ENCODE measurements around the gene GRM1.

The GRM1 gene

GRCh38 chr6:146337376-146337775 is 308.5 kb downstream of the GRM1 start:
- no peak for DNase-seq

GRCh38 chr6:146339716-146340115 is 310.9 kb downstream of the GRM1 start:
- no peak for DNase-seq

GRCh38 chr6:146341493-146342230 is 312.8 kb downstream of the GRM1 start:
- no peak for DNase-seq

GRCh38 chr6:146345598-146345997 is 316.7 kb downstream of the GRM1 start:
- no peak for DNase-seq

GRCh38 chr6:146347090-146347489 is 318.2 kb downstream of the GRM1 start:
- DNase-seq, result no peak

GRCh38 chr6:146347690-146348089 is 318.8 kb downstream of the GRM1 start:
- no peak for DNase-seq

GRCh38 chr6:146351018-146351417 is 322.2 kb downstream of the GRM1 start:
- no peak for DNase-seq

- DNase-seq, result no peak
Observed at GRCh38 chr6:146352163-146352562, 323.3 kb downstream of the GRM1 start.

- no peak for DNase-seq
Observed at GRCh38 chr6:146354451-146354850, 325.6 kb downstream of the GRM1 start.

- no peak for DNase-seq
Observed at GRCh38 chr6:146355521-146356100, 326.7 kb downstream of the GRM1 start.

GRCh38 chr6:146357578-146358430 is 328.9 kb downstream of the GRM1 start:
- no peak for DNase-seq

- no peak for DNase-seq
Observed at GRCh38 chr6:146358431-146359046, 329.7 kb downstream of the GRM1 start.

- no peak for DNase-seq
Observed at GRCh38 chr6:146359131-146359530, 330.3 kb downstream of the GRM1 start.

GRCh38 chr6:146361128-146361924 is 332.5 kb downstream of the GRM1 start:
- no peak for DNase-seq

- no peak for DNase-seq
Observed at GRCh38 chr6:146363838-146364607, 335.2 kb downstream of the GRM1 start.

GRCh38 chr6:146364816-146365594 is 336.1 kb downstream of the GRM1 start:
- DNase-seq, result no peak

GRCh38 chr6:146367061-146367460 is 338.2 kb downstream of the GRM1 start:
- no peak for DNase-seq

- DNase-seq, result no peak
Observed at GRCh38 chr6:146369866-146370265, 341.0 kb downstream of the GRM1 start.

GRCh38 chr6:146381486-146381885 is 352.6 kb downstream of the GRM1 start:
- no peak for DNase-seq

GRCh38 chr6:146388736-146389364 is 360.0 kb downstream of the GRM1 start:
- DNase-seq, result no peak

All from activated CD4-positive, CD25-positive, alpha-beta regulatory T cell treated with anti-CD3 and anti-CD28 coated beads, Interleukin-2, amount 50 U/mL, for 72 hours (primary cell).